Cardiac fibroblast (primary cell): ENCODE measurements around the gene TMEM161A.

Experiments used
- DNase-seq, 2 donors: peaks; one replicate each; pipeline versions ENCODE4 v3.0.0 to v3.0.0-alpha.2; 2010; ENCODE audit warnings: low read depth in 2 of 2
- H3K4me3 ChIP-seq, 2 donors: replicated peaks in 1 of 2; 1 replicate in 1 of 2; 2 replicates in 1 of 2; pipeline ENCODE4 v1.5.1; 2011; ENCODE audit warnings: low read depth in 2 of 2, low read length in 2 of 2, mild to moderate bottlenecking in 2 of 2, moderate library complexity in 1 of 2
- CTCF ChIP-seq: IDR thresholded peaks from one replicate; pipeline ENCODE4 v1.5.1; 2011; ENCODE audit warnings: low read depth, mild to moderate bottlenecking, low read length, inconsistent platforms

The TMEM161A gene

GRCh38 chr19:19120308-19121231 lies 17.7 kb downstream of the TMEM161A start:
- TF ChIP-seq CTCF: no peak
- H3K4me3 ChIP-seq: no peak overlapping the region
- DNase-seq: peak; percentile 46 to 86

- TF ChIP-seq CTCF: no peak
- no peak for DNase-seq
- H3K4me3 ChIP-seq: no peak overlapping the region
These were observed 18.7 kb downstream of the TMEM161A start for GRCh38 chr19:19119325-19120237.

GRCh38 chr19:19115954-19116353 lies 22.3 kb downstream of the TMEM161A start:
- peak; percentile 66 for TF ChIP-seq CTCF
- DNase-seq: peak; percentile 13 to 22
- no peak overlapping the region for H3K4me3 ChIP-seq

GRCh38 chr19:19113040-19113626 lies 25.1 kb downstream of the TMEM161A start:
- no peak overlapping the region for H3K4me3 ChIP-seq
- peak; percentile 46 to 50 for DNase-seq
- no peak for TF ChIP-seq CTCF

GRCh38 chr19:19111967-19112580 lies 26.2 kb downstream of the TMEM161A start:
- TF ChIP-seq CTCF: no peak
- no peak overlapping the region for H3K4me3 ChIP-seq

GRCh38 chr19:19111136-19111835 lies 27.0 kb downstream of the TMEM161A start:
- TF ChIP-seq CTCF: no peak
- DNase-seq: no peak
- H3K4me3 ChIP-seq: no peak overlapping the region

More at GRCh38 chr19:19111967-19112580, 26.2 kb downstream of the TMEM161A start:
- no peak for DNase-seq
